HG02798 (cell line): ENCODE results near the gene TTYH2.
"Not testable (repeated sequence)": the region's sequence is repeated elsewhere in the genome, so short reads cannot be mapped to it uniquely, and the experiment has no call there.

Experiments
- ATAC-seq: cut with Tn5 transposase; IDR thresholded peaks from one replicate; pipeline ENCODE4 v1.9.1; 2021; ENCODE audit warnings: mild to moderate bottlenecking; ENCODE audit not compliant: unreplicated experiment, poor library complexity

TTYH2 gene

DNA sequence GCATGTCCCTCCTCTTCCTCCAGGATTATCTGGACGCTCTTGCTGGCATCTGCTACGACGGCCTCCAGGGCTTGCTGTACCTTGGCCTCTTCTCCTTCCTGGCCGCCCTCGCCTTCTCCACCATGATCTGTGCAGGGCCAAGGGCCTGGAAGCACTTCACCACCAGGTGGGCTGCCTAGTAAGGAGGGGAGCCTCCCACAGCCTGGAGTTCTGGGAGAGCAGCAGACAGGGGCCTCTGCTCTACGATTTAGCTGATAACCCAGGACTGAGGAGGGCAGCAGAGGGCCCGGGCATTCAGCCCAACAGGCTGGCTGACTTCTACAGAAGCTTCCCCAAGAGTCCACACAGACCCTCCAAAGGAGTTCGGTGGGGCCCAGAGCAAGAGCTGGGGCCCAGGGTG lies 38.8 kb downstream of the TTYH2 start:
- no peak for ATAC-seq

DNA sequence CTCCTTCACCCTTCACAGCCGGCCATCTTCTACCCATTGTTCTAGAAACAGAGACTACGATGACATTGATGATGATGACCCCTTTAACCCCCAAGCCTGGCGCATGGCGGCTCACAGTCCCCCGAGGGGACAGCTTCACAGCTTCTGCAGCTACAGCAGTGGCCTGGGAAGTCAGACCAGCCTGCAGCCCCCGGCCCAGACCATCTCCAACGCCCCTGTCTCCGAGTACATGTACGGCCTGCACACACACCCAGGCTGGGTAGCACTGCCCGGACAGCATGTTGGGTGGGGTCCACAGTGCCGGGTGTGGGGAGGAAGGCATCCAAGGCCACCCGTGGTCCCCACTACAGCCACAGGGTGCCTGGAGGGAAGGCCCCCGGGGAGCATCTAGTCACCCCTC lies 39.7 kb downstream of the TTYH2 start:
- ATAC-seq = no peak

DNA sequence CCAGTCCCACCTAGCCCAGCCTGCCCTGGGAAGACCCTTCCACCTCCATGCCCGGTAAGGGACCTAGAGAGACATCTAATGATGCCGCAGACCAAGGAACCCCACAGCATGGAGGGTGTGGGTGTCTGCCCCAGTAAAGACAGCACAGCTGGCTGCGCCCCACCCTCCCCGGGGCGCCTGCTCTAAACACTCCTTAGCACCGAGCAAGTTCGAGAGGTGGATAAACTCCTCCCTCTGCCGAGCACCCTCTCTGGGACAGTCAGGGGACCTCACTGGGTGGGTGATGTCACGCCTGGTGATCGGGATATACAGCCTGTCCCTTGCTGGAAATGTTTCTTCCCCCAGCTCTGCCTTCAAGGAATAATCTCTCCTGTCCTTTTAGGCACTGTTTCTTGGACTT lies 43.9 kb downstream of the TTYH2 start:
- ATAC-seq = no peak

DNA sequence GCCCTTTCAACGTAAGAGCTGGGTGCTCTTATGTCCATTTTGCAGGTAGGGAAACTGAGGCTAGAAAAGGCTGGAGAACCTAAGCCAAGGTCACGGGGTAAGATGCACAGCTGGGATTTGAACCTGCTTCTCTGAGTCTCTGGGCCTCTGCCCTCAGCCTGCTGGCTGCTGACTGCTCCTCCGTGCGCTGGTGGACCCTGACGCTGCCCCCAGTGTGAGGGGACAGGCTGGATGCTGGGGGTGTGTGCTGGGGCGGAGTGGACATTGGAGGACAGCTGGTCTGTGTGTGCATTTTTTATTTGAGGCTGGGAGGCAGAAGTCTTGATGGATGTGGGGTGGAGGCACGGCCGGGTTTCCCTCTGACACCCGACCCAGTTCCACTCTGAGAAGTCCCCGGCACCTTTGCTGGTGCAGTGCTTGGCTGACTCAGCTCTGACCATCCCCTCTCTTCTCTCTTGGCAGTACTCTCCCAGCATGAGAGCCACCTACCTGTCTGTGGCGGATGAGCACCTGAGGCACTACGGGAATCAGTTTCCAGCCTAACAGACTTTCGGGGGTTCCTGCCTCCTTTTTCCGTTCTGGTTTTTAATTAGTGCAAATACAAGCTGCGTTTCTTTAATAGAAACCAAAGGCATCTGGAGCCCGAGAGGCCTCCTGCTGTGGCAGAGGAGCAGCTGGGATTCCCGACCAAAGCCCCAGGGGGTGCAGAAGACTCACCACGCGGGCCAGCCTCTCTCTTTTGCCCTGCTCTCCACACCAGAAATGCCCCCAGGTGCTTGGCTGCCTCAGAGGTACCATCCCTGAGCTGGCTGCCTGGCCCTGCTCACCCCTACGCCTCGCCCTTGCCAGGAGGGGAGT lies 46.5 kb downstream of the TTYH2 start:
- ATAC-seq = no peak

DNA sequence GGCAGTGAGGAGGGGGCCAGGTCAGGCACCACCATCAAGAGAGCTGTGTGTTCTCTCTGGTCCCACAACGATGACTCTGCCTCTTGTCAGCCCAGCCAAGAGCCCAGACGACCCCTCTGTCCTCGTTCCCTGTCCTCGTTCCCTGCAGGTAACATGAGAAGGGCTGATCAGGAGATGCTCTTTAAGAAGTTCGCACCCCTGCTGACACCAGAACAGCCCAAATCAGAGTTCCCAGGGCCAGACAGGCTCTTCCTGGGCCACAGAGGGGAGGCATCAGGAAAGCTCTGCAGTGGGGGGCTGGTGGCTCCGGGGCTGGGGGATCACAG lies 47.1 kb downstream of the TTYH2 start:
- no peak for ATAC-seq

DNA sequence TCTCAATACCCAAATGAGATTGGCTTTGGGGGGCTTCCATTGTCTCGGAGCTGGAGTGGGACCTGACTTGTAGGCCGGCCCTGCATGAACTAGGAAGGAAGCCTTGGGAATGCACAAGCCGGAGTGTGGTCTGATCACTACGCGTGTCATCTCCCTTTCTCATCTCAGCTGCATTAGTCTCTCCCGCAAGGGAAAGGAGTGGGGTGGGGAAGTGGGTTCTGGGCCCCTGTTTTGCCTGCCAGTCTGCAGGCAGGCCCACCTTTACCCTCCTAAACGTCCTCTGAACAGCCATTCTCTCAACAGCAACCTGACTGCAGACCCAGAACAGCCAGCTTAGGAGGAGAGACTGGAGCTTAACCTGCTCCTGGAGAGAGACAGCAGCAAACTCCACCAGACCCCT lies 49.2 kb downstream of the TTYH2 start:
- no peak for ATAC-seq

DNA sequence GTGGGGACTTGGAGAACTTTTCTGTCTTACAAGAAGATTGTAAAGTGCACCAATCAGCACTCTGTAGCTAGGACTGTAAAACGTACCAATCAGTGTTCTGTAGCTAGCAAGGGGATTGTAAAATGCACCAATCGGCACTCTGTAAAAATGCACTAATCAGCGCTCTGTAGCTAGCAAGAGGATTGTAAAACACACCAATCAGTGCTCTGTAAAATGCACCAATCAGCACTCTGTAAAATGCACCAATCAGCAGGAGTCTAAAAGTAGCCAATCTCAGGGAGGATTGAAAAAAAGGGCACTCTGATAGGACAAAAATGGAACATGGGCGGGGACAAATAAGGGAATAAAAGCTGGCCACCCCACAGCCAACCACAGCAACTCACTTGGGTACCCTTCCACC lies 53.7 kb downstream of the TTYH2 start:
- ATAC-seq = not testable (repeated sequence)

DNA sequence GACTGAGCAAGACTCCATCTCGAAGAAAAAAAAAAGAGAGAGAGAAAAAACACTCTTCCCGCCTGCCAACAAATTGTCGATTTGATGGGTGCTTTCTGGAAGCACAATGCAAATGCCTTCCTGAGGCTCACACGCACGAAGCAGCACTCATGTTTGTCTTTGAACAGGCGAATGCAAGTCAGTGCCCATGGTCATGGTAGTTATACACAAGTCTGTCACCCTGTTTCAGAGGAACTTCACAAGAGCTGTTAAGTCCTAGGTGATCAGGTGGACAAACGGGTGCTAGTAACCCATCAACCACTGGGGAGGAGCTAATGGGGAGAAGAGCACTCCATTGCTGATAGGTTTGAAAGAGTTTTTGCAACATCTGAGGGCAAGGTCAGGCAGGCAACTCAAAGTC lies 54.2 kb downstream of the TTYH2 start:
- no peak for ATAC-seq

DNA sequence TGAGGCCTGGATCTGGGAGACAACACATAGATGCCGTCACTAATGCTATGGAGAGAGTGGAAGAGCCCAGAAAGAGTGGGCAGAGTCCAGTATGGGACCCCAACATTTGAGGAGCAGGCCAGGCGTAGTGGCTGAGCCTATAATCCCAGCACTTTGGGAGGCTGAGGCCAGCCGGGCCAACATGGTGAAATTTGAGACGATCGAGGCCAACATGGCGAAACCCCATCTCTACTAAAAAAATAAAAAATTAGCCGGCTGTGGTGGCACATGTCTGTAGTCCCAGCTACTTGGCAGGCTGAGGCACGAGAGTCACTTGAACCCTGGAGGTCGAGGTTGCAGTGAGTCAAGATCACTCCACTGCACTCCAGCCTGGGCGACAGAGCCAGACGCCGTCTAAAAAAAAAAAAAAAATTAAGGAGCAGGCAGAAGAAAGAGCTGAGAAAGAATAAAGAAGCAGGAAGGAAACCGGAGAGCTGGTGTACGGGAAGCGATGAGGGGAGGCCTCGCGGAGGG lies 54.7 kb downstream of the TTYH2 start:
- no peak for ATAC-seq

DNA sequence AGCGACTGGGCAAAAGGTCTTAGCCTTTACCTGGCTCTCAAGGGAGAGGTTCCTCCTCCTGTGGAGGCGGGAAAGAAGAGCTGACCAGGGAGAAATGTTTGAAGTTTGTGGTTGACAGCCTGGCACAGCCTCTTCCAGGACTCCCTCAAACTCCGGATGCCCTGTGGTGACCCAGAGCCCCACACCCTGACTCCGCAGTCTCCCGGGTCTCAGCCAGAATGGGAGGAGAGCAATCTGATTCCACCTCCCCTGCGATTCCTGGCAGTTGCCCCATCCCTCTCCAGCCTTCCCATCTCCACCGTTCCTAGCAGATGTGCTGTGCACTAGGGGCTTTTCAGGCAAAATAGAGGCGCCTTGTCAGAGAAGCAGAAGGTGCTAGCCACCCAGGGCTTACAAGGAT lies 55.2 kb downstream of the TTYH2 start:
- ATAC-seq = no peak

DNA sequence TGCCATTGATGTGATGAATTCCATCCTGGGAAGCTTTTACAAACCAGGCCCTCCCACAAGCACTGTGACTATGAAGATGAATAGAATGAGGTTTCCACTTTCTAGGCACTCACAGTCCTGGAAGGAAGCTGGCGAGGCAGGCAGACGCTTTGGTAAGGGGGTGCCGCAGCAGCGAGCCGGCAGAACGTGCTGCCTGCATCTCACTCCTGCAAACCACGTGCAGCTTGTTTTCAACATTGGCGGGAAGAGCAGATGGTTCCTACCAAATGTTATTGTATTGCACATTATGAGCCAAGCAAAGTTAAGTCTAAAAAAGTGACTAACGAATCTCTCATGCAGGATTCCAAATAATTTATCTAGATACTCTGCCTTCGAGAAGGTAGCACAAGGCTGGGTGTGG lies 57.0 kb downstream of the TTYH2 start:
- no peak for ATAC-seq

DNA sequence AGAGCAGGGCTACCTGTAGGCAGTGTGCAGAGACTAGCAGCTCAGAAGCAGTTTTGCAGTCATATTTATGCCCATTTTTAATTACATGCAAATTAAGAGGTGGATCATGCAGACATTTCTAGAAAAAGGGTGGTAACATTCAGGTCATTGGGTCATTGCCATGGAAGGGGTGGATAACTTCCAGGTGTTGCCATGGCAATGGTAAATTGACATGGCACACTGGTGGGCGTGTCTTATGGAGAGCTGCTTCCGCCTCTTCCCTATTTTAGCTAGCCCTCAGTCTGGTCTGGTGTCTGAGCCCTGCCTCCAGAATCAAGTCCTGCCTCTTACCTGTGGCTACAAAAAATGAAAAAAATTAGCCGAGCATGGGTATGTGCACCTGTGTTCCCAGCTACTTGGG lies 57.9 kb downstream of the TTYH2 start:
- ATAC-seq = no peak

DNA sequence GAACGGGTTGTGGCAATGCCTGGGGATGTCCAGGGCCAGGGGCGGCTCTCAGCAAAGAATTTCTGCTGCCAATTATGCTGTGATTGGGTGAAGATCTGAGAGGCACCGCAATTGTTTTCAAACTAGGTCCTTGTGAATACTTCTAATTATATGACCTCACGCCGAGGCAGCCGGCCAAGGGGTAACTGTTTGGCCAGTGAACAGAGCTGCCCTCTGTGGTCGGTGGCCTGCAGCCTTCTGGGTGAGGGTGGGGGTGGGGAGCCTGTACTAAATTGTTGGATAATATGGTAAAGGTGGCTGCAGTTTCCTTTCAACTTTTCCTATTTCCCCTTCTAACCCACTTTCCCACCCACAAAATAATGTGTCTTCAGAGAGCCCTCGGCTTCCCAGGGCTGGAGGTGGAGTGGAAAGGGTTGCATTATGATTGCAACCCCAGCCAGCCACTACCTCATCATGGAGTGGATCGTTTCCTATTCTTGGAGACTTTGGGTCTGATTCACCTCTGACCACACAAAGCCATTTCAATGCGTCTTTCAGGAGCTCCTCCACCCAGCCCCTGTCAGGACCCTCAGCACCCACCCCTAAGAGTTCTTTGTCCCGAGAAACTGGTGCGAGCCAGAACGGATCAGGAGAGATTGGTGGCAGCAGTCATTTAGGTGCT lies 58.7 kb downstream of the TTYH2 start:
- ATAC-seq = no peak

DNA sequence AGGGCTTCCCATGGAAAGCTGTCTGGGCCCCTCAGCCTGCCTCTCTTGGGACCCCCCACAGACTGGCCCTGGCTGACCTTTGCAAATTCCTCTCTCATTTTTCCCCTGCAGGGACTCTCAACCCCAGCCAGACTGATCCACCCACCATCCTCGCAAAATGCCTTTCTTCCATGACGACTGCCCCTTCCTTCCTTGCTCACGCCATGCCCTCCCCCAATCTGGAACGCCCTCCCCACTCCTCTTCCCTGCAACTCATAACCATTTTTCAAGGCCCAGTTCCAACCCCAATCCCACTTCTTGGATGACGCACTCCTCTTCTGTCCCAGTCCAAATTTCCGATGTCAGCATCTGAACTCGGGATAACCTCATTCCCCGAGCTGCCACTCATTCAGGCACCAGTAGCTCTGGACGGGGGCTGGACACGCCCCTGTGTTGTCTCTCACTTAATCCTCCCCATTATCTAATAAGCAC lies 59.4 kb downstream of the TTYH2 start:
- no peak for ATAC-seq

DNA sequence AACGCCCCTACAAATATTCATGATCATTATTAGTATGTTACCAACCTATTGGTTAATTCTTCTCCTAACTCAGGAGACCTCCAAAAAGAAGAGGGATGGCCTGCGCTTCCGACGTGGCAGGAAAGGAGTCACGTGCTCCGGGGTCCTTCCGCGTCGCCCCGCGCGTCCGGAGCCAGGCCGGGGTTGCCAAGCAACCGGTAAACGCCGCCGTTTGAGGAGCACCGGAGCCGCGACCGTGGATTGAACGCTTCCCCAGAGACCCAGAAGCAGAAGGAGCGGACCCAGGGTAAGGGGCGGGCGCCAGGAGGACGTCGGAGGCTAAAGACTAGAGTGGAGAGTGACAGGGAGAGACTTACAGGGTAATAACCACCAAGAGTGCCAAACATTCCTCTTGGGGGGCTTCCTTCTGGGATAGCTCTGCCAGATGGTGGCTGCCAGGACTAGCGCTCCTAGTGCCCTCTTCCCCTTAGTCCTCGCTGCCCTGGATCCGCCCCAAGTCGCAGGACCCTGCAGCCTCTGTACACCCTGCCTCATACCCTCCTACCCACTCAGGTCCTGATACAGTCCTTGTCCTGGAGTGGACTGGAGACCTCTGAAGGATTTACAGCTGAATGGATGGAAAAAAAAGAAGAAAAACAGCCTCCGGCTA lies 60.8 kb downstream of the TTYH2 start, which contains the start of gene DNAI2:
Gene DNAI2 (plus strand): TSS at position 175 of the 649 bp plus-strand sequence. CDS start 7,584 bp downstream, outside the sequence.
- no peak for ATAC-seq

DNA sequence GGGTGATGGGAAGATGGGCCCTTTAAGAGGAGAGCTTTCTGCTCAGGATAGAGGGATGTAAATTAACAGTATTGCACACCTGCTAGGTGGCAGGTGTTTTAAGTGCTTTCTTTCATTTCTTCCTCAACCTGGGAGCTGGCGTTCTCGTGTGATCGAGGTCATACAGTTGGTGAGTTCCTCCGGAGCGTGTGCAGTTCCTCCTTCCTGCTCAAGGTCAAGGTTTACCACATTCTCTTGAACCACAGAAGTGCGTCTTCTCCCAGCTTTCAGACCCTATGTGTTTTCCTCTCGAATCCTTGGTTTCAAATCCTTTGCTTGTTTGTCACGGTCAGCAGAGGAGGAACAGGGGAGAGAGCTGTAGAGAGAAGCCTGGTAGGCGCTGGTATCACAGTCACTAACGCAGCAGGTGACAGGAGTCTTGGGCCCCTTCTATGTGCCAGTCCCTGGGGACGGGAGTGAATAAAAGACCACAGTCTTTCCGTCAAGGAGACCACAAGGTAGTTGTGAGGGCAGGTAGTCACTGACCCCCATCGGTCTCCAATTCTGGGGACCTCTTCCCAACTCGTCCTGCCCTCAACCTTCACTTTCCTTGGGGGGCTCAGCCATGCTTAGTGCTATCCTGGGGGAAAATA lies 61.5 kb downstream of the TTYH2 start:
- ATAC-seq = no peak

DNA sequence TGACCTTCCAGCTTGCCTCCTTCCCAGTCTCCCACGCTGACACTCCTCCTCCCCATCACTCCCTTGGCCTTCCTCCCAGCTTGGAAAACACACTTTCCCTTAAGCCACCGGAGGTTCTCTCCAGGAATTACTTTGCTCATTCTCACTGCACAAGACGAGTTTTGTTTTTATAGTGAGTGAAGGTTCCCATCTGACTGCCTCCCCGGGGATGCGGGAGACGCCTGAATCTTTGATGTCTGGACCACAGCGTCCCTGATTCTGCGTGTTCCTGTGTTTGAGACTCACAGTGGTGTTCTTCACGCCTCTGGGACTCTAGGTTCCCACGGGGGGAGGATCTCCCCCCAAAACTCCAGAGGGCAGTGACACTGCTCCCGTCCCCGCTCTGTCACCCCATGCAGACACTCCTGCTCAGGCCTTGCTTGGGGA lies 62.7 kb downstream of the TTYH2 start:
- no peak for ATAC-seq

DNA sequence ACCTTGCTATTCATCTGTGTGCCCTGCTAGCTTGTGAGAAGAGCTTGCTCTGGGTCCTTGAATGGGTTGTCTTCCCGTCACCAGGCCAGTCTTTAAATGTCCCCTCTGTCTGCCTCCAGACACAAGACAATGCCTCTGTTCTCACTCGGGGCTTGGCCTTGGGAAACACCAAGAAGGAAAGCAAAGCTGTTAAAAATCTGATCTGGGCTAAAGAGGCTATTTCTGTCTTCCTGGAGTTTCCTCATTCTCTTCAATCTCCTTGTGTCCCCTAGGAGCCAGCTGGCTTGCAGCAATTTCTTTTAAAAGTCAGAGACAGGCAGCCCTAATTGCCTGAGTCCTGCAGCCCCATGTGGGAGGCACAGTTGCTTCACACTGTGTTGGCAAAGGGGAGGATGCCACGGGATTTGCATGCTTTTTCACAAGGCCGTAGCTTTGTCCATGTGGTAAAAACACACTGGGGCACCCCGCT lies 63.2 kb downstream of the TTYH2 start:
- ATAC-seq = no peak

DNA sequence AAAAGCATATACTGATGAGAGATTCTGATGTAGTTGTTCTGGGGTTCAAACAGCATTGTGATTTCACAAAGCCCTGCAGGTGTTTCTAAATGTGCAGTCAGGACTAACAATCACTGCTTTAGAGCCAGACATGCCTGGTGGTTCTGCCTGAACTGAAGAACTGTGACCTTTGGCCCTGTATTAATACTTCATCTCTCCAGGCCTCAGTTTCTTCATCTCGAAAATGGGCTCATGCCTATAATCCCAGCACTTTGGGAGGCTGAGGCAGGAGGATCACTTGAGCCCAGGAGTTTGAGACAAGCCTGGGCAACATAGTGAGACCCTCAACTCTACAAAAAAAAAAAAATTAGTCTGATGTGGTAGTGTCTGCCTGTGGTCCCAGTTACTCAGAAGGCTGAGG lies 64.6 kb downstream of the TTYH2 start:
- ATAC-seq = no peak

DNA sequence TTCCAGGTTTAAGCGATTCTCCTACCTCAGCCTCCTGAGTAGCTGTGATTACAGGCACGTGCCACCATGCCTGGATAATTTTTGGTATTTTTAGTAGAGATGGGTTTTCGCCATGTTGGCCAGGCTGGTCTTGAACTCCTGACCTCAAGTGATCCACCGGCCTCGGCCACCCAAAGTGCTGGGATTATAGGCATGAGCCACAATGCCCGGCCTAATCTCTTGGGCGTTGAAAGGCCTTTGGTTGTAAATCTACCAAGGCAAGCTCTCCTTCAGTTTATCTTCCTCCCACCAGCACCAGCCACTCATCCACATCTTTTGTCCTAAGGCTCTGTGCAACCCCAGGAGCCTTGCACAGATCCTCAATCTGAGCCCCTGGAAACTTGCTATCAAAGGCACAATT lies 66.2 kb downstream of the TTYH2 start:
- not testable (repeated sequence) for ATAC-seq
